Panc1 (cell line): ENCODE measurements around the gene FAM20A.

Experiments
- CTCF ChIP-seq: fragments of 450-650 bp; IDR thresholded peaks from 2 replicates; pipeline ENCODE4 v1.5.1; 2017; ENCODE audit warnings: mild to moderate bottlenecking
- SIN3A ChIP-seq: IDR thresholded peaks from 2 replicates; pipeline ENCODE4 v1.6.1; 2012; ENCODE audit warnings: low read depth, mild to moderate bottlenecking, low read length, moderate library complexity, borderline replicate concordance; ENCODE audit not compliant: insufficient read depth

- TF ChIP-seq CTCF (no peak), SIN3A (no peak)
Observed at GRCh38 chr17:68621065-68621464, 19.9 kb upstream of the FAM20A start.
